AG04449 (cell line): ENCODE data around the gene PPM1G.
A peak's percentile ranks its signal among the peaks of the same experiment; 100 is the strongest.

Experiments used
- CTCF ChIA-PET: fragments of 350-600 bp; formaldehyde crosslinking; extraction: SDS; loops from one replicate; lab custom pipeline; 2021; ENCODE audit warnings: antibody characterized with exemption; lab: Yijun Ruan, JAX
- POLR2A ChIA-PET: fragments of 400-600, 350-600 bp; formaldehyde crosslinking; extraction: SDS; loops from one replicate; lab custom pipeline; 2020; ENCODE audit warnings: antibody characterized with exemption, inconsistent platforms; lab: Yijun Ruan, JAX
- DNase-seq: peaks from one replicate; pipeline ENCODE4 v3.0.0-alpha.2; 2010; ENCODE audit warnings: low read depth, low spot score
- H3K4me3 ChIP-seq: 2 replicates; pipeline ENCODE4 v1.5.1; 2011; ENCODE audit warnings: low read depth, mild to moderate bottlenecking, control low read depth, low read length
- TF ChIP-seq, protein P1 (sequence below): IDR thresholded peaks from one replicate; pipeline ENCODE4 v1.5.1; 2011; ENCODE audit warnings: mild to moderate bottlenecking, moderate library complexity, low read length, control low read depth, inconsistent platforms; ENCODE audit not compliant: insufficient read depth; ENCODE audit errors: missing control alignments

The PPM1G gene

DNA sequence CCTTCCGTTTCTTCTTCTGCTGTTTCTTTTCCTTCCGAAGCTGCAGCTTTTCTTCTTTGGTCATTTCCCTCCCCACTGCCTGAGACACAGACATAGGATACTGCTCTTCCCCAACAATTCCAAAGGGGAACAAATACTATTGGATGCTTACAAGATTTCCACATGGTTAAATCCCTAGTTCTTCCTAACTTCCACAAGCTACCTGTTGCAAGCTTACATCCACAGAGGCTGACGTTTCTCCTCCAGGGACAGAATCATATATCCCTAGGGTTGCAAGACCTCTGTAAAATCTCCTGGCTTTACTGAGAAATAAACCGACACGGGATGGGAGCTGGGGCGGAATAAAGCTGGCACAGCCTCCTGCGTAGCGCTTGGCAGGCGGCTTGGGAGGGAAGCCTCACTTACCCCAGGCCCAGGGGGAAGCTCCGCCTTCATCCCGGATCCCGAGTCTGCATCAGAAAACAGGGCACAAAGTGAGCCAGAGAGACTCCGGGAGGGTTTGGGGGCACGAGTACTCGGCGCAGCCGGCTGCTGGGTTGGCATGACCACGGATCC, 39.8 kb downstream of the PPM1G start:
- peak overlapping the region; percentile 97 for H3K4me3 ChIP-seq
- CTCF ChIA-PET, result interaction anchor here (0.8 to 2.8 kb wide), 19 partner anchors 9 to 314 kb away, joined by 3 to 16 read pairs (median 5); partner anchors contain the start of genes GTF3C2, MPV17, NRBP1 and PPM1G
- POLR2A ChIA-PET, result interaction anchor here (0.8 to 3.2 kb wide), 5 partner anchors 10 to 294 kb away, joined by 3 to 32 read pairs (median 3); partner anchors contain the start of genes GTF3C2, PPM1G, SLC4A1AP and SUPT7L
- DNase-seq, result no peak
- TF ChIP-seq, protein P1, sequence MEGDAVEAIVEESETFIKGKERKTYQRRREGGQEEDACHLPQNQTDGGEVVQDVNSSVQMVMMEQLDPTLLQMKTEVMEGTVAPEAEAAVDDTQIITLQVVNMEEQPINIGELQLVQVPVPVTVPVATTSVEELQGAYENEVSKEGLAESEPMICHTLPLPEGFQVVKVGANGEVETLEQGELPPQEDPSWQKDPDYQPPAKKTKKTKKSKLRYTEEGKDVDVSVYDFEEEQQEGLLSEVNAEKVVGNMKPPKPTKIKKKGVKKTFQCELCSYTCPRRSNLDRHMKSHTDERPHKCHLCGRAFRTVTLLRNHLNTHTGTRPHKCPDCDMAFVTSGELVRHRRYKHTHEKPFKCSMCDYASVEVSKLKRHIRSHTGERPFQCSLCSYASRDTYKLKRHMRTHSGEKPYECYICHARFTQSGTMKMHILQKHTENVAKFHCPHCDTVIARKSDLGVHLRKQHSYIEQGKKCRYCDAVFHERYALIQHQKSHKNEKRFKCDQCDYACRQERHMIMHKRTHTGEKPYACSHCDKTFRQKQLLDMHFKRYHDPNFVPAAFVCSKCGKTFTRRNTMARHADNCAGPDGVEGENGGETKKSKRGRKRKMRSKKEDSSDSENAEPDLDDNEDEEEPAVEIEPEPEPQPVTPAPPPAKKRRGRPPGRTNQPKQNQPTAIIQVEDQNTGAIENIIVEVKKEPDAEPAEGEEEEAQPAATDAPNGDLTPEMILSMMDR, result no peak

DNA sequence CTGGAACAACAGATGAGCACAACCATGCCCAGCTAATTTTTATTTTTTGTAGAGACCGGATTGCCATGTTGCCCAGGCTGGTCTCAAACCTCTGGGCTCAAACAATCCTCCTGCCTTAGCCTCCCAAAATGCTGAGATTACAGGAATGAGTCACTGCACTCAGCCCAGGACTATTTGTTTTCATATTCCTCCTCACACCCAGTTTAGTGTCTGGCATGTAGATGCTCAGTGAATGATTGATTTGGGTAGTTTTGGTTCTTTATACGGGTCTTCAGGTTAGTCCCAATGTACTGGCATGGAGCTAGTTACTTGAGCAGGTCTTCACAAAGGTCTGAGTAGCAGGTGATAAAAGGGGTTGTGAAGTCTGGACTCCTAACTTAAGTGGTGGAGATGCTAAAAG, 45.5 kb downstream of the PPM1G start:
- ChIA-PET CTCF (interaction anchor here (0.8 to 1.4 kb wide), 2 partner anchors 40 to 60 kb away, joined by 3 read pairs; no protein-coding TSS in a partner anchor), POLR2A (no interaction called here)
- H3K4me3 ChIP-seq, result no peak overlapping the region
- DNase-seq, result no peak
- TF ChIP-seq, protein P1, result no peak

DNA sequence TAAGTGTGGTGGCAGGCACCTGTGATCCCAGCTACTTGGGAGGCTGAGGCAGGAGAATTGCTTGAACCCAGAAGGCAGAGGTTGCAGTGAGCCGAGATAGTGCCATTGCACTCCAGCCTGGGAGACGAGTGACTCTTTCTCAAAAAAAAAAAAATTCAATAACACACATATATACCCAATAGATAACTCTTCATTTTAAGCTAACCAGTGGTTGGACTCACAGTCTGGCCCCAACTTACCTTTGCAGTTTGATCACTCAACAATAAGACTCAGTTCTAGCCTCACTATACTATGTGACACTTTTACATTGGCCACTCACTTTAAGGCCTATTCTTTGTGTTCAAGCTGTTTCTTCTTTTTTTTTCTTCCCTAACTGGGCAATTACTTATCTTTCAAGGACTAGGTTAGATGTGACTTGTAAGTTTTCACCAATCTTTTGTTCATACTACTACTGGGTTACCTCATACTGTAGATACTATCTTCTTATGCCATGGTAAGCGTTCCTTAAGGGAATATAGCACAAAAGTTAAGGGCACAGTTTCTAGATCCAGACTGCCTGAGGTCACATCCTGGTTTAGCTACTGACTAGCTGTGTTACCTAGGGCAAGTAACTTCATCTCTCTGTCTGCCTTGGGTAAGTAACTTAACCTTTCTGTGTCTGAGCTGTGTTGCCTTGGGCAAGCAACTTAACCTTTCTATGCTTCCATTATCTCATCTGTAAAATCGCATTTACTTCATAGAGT, 46.5 kb downstream of the PPM1G start:
- POLR2A ChIA-PET, result interaction anchor here (0.7 kb wide), 1 partner anchor 18 kb away, joined by 3 read pairs; no protein-coding TSS in a partner anchor
- TF ChIP-seq, protein P1, result no peak
- CTCF ChIA-PET, result interaction anchor here (1.1 to 1.4 kb wide), 2 partner anchors 9 to 67 kb away, joined by 3 to 4 read pairs; no protein-coding TSS in a partner anchor
- no peak overlapping the region for H3K4me3 ChIP-seq
- DNase-seq, result no peak

DNA sequence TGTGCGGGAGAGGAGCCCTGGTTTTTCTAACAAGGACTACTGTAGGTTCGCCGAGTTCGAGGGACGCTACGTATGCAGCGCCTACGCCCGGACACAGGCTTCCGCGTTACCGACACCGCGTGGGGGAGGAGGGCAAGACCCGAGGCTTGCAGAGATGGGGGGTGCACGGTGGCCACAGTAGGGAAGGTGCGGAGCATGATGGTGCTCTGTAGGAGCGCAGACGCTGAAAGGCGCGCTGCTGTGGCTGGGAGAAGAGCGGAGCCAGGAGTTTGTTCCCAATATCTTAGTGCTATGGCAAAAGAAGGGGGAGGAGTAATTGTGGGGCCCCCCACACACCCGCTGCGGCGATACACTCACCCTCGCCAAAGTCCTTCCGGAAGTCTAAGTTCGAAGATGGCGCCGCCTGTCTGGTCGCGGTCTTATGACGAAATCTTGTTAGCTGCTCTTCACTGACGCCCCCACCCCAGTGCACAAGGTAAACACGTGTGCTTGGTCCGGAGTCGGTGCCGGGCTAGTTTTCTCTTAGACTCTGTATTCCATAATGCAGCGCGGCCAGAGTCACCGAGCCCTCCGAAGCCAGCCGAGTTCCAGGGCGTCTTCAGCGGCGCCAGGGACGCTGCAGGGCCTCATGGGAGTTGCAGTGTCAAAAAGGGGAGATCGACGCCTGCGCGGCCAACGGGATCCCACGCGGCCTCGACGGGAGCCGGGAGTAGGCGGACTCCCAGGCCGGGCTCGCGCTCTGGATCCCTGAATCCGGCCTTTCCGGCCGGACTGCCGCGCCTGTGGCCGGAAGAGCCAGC, 52.8 kb downstream of the PPM1G start, which contains the start of gene GTF3C2:
TSS of gene GTF3C2 (minus strand) at position 383 of the 800 bp plus-strand sequence. CDS start 13,210 bp downstream, outside the sequence.
- CTCF ChIA-PET, result interaction anchor here (0.8 to 1.3 kb wide), 4 partner anchors 12 to 36 kb away, joined by 3 to 5 read pairs (median 3); partner anchors contain the start of genes EIF2B4 and SNX17
- POLR2A ChIA-PET, result interaction anchor here (0.5 to 2.6 kb wide), 9 partner anchors 11 to 226 kb away, joined by 3 to 24 read pairs (median 3); partner anchors contain the start of genes EIF2B4, MPV17, PPM1G and SNX17
- H3K4me3 ChIP-seq, result peak within 1 kb of the TSS; percentile 90
- TF ChIP-seq, protein P1, result no peak
- DNase-seq, result peak; percentile 82

DNA sequence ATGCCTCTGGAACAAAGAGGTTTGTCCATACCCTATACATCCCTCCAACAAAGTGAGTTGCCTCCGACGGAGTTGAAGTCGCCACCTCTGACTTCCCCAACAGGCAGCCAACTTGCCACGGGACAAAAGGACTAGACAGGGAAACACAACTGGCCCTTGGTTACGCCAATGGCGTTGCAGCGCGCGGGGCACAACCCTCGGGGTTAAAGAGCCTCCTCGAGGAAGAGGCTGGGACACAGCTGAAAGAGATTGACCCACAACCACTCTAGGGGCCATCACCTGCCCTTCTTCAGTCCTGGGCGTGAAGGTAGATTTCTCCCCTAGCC, 53.4 kb downstream of the PPM1G start:
- TF ChIP-seq, protein P1, result no peak
- CTCF ChIA-PET, result interaction anchor here (0.8 to 1.2 kb wide), 3 partner anchors 13 to 53 kb away, joined by 3 to 4 read pairs (median 3); no protein-coding TSS in a partner anchor
- POLR2A ChIA-PET, result interaction anchor here (0.5 to 2.6 kb wide), 7 partner anchors 13 to 227 kb away, joined by 3 to 24 read pairs (median 6); partner anchors contain the start of genes EIF2B4, MPV17, PPM1G and SNX17
- H3K4me3 ChIP-seq, result peak overlapping the region; percentile 90
- no peak for DNase-seq
